Mucosa of stomach (tissue), 1 donor: Measurements from ENCODE around the gene UQCRC1.

ENCODE experiments used
- H3K27me3 ChIP-seq: one replicate; pipeline ENCODE4 v1.7.0; 2013; ENCODE audit warnings: mild to moderate bottlenecking, low read length; ENCODE audit not compliant: control insufficient read depth, insufficient read depth
- H3K36me3 ChIP-seq: one replicate; pipeline ENCODE4 v1.7.0; 2013; ENCODE audit warnings: low read length; ENCODE audit not compliant: control insufficient read depth, insufficient read depth
- H3K4me1 ChIP-seq: one replicate; pipeline ENCODE4 v1.7.0; 2013; ENCODE audit warnings: mild to moderate bottlenecking, low read length; ENCODE audit not compliant: control insufficient read depth, insufficient read depth
- H3K4me3 ChIP-seq: one replicate; pipeline ENCODE4 v1.7.0; 2013; ENCODE audit warnings: low read length
- H3K9ac ChIP-seq: one replicate; pipeline ENCODE4 v1.7.0; 2013; ENCODE audit warnings: mild to moderate bottlenecking, low read length, moderate library complexity
- H3K9me3 ChIP-seq: one replicate; pipeline ENCODE4 v1.7.0; 2013; ENCODE audit warnings: mild to moderate bottlenecking, low read length, moderate library complexity; ENCODE audit not compliant: control insufficient read depth
- donor health status: Pancreatic carcinoma.

The UQCRC1 gene

GRCh38 chr3:48581621-48582481 lies 27.6 kb downstream of the UQCRC1 start:
- Histone ChIP-seq H3K9ac (no peak overlapping the region), H3K27me3 (no peaks in the 10 kb centered on the region), H3K4me3 (no peak overlapping the region), H3K9me3 (no peaks in the 10 kb centered on the region), H3K4me1 (no peaks in the 10 kb centered on the region), H3K36me3 (no peaks in the 10 kb centered on the region)

- no peaks in the 10 kb centered on the region for H3K4me1 ChIP-seq
- no peak overlapping the region for H3K4me3 ChIP-seq
- no peaks in the 10 kb centered on the region for H3K9me3 ChIP-seq
- H3K36me3 ChIP-seq: no peaks in the 10 kb centered on the region
- no peaks in the 10 kb centered on the region for H3K27me3 ChIP-seq
- H3K9ac ChIP-seq: no peak overlapping the region
Measured at GRCh38 chr3:48576647-48577046, 32.8 kb downstream of the UQCRC1 start.

DNA sequence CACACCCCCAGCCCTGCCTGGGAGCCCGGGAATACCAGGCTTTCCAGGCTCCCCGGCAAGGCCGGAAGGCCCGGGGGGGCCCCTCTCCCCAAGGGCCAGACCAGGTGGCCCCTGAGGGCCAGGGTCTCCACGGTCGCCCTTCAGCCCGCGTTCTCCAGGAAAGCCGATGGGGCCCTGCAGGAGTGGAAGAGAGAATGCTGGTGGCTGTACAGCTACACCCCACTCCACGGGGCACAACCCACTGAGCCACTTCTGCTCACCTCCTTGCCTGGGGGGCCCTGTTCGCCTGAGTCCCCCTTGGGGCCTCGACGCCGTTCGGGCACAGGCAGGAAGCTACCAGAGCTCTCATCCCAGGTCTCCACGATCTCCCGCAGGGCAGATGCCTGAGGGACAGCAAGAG lies 34.1 kb downstream of the UQCRC1 start:
- Histone ChIP-seq H3K9ac (no peak overlapping the region), H3K36me3 (no peaks in the 10 kb centered on the region), H3K27me3 (no peaks in the 10 kb centered on the region), H3K4me3 (no peak overlapping the region), H3K4me1 (no peaks in the 10 kb centered on the region), H3K9me3 (no peaks in the 10 kb centered on the region)

DNA sequence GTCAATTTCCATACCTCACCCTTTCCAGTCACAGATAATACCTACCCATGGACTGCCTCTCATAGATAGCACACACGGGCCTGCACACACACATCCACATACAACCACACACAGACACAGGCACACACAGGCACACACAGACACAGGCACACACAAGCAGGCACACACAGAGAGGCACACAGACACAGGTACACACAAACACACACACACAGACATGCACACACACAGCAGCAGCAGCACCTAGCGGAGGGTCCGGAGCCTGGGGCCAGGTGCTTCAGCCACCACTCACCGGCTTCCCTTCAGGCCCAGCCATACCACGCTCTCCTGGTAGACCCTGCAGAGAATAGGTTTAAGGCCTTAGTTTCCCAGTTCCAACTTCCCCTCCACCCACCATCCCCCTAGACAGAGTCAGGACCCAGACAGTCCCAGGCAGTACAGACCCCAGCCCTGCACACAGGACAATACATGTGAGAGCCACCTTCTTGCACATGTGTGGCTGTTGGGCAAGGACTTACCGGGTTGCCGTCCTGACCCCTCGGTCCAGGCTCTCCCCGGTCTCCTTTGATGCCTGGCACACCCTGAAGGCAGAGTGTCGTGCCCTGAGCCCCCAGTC lies 35.4 kb downstream of the UQCRC1 start:
- no peak overlapping the region for H3K4me3 ChIP-seq

DNA sequence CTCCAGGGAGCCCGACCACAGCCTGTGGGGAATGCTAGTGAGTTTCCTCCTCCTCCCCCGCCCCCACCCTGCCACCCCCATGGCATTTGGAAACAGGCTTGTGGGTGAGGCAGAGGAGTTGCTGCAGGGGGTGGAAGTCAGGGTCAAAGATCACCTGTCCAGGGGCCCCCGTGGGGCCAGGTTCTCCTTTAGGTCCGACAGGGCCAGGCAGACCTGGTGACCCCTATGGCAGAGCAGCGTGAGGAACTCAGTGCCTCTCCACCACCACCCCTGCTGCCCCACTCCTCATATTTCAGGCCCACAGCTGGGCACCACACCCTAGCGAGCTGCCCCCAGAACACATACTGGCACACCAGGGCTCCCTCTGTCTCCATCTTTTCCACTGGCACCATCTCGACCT lies 36.9 kb downstream of the UQCRC1 start:
- H3K9ac ChIP-seq: no peak overlapping the region
- H3K4me1 ChIP-seq: no peaks in the 10 kb centered on the region
- H3K4me3 ChIP-seq: no peak overlapping the region
- H3K27me3 ChIP-seq: no peaks in the 10 kb centered on the region
- H3K9me3 ChIP-seq: no peaks in the 10 kb centered on the region
- H3K36me3 ChIP-seq: no peaks in the 10 kb centered on the region

More for the DNA sequence above, 35.4 kb downstream of the UQCRC1 start:
- no peaks in the 10 kb centered on the region for H3K27me3 ChIP-seq
- H3K36me3 ChIP-seq: no peaks in the 10 kb centered on the region
- no peak overlapping the region for H3K9ac ChIP-seq
- H3K9me3 ChIP-seq: no peaks in the 10 kb centered on the region
- no peaks in the 10 kb centered on the region for H3K4me1 ChIP-seq

GRCh38 chr3:48571938-48572337 lies 37.5 kb downstream of the UQCRC1 start:
- no peaks in the 10 kb centered on the region for H3K9me3 ChIP-seq
- no peak overlapping the region for H3K4me3 ChIP-seq
- no peaks in the 10 kb centered on the region for H3K27me3 ChIP-seq
- no peaks in the 10 kb centered on the region for H3K4me1 ChIP-seq
- H3K36me3 ChIP-seq: no peaks in the 10 kb centered on the region
- no peak overlapping the region for H3K9ac ChIP-seq

- H3K4me3 ChIP-seq: no peak overlapping the region
- H3K36me3 ChIP-seq: no peaks in the 10 kb centered on the region
- H3K4me1 ChIP-seq: no peaks in the 10 kb centered on the region
- no peaks in the 10 kb centered on the region for H3K9me3 ChIP-seq
- no peak overlapping the region for H3K9ac ChIP-seq
- no peaks in the 10 kb centered on the region for H3K27me3 ChIP-seq
Measured at GRCh38 chr3:48569808-48570450, 39.5 kb downstream of the UQCRC1 start.

- Histone ChIP-seq H3K4me1 (no peaks in the 10 kb centered on the region), H3K9me3 (no peaks in the 10 kb centered on the region)
Measured at GRCh38 chr3:48569400-48569799, 40.0 kb downstream of the UQCRC1 start.

DNA sequence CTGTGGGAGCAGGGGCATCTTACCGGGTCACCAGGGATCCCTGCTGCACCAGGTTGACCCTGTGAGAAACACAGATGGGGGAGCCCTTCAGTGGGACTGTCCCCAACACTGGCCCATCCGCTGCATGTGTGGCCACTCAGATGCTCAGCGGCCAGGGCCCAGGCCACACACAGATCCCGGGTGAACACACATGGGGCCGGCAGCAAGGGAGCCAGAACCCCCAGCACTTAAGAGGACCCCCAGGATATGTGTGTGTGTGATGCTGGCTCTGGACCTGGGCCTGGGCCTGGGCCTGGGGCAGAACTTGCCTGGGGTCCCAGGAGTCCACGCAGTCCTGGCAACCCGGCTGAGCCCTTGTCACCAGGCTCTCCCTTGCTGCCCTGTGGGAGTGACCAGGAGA lies 41.0 kb downstream of the UQCRC1 start:
- H3K4me1 ChIP-seq: no peaks in the 10 kb centered on the region
- no peaks in the 10 kb centered on the region for H3K9me3 ChIP-seq
- no peak overlapping the region for H3K9ac ChIP-seq
- H3K27me3 ChIP-seq: no peaks in the 10 kb centered on the region
- no peaks in the 10 kb centered on the region for H3K36me3 ChIP-seq
- H3K4me3 ChIP-seq: no peak overlapping the region

More at GRCh38 chr3:48569400-48569799, 40.0 kb downstream of the UQCRC1 start:
- no peaks in the 10 kb centered on the region for H3K27me3 ChIP-seq
- no peak overlapping the region for H3K4me3 ChIP-seq
- H3K36me3 ChIP-seq: no peaks in the 10 kb centered on the region
- no peak overlapping the region for H3K9ac ChIP-seq

- no peaks in the 10 kb centered on the region for H3K9me3 ChIP-seq
- no peak overlapping the region for H3K9ac ChIP-seq
- no peaks in the 10 kb centered on the region for H3K27me3 ChIP-seq
- H3K4me1 ChIP-seq: no peaks in the 10 kb centered on the region
- no peak overlapping the region for H3K4me3 ChIP-seq
- H3K36me3 ChIP-seq: no peaks in the 10 kb centered on the region
Measured at GRCh38 chr3:48567500-48567899, 41.9 kb downstream of the UQCRC1 start.

GRCh38 chr3:48567090-48567489 lies 42.4 kb downstream of the UQCRC1 start:
- H3K27me3 ChIP-seq: no peaks in the 10 kb centered on the region
- no peaks in the 10 kb centered on the region for H3K9me3 ChIP-seq
- H3K36me3 ChIP-seq: no peaks in the 10 kb centered on the region
- H3K4me3 ChIP-seq: no peak overlapping the region
- H3K9ac ChIP-seq: no peak overlapping the region
- no peaks in the 10 kb centered on the region for H3K4me1 ChIP-seq

DNA sequence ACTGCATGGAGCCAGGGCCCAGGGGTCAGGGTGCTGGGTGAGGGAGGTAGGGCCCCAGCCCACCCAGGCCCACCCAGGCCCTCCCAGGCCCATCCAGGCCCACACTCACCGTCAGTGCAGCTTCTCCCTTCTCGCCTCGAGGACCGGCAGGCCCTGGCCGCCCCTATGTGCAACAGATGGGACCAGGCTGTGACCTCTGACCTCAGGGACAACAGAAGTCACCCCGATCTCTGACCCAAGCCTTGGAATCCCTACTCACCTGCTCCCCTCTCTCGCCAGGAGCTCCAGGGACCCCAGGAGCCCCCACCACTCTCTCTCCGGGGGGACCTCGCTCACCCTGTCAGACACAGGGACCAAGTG lies 43.1 kb downstream of the UQCRC1 start:
- Histone ChIP-seq H3K27me3 (no peaks in the 10 kb centered on the region), H3K9me3 (no peaks in the 10 kb centered on the region), H3K4me3 (no peak overlapping the region), H3K36me3 (no peaks in the 10 kb centered on the region), H3K9ac (no peak overlapping the region), H3K4me1 (peaks cover under 1% of the 10 kb centered on the region)
